Measurements from ENCODE around the gene USH2A. TPM values are rescaled to one million over a fixed set of nuclear protein-coding genes. Genes with fewer than 3 reads are reported as not detected.

The USH2A gene
- total RNA-seq, 3 donors from 2014 or later = not detected

DNA sequence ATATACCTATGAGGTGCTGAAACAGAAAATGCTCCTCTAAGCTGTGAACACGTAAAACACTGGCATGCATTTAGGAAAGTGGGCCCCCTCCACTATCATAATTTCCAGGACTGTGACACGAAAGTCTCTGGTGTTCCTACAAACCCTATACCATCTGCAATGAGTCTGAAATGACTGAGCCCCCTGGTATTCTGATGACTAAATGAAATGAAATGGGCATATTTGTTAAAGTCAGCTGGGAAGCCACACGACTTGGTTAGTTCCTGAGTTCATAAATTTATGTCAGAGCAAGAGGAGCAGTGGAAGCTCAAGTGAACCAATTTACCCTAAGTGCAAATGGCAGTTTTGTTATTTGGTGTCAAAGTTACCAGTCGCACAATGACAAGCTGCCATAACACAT, 673.8 kb downstream of the USH2A start:
- Histone ChIP-seq H3K27me3 (no peaks in the 10 kb centered on the region), H3K4me3 (no peak overlapping the region), H3K4me1 (no peaks in the 10 kb centered on the region), H3K9me3 (no peaks in the 10 kb centered on the region), H3K27ac (no peak overlapping the region), H3K36me3 (no peaks in the 10 kb centered on the region)
- intact Hi-C loops (cut with DNase I; ENCODE audit: low total_unique reads) = no loop called here
- DNase-seq (ENCODE audit: low spot score in 2 of 2) = no peak
- no peak for TF ChIP-seq POLR2AphosphoS5 (IDR thresholded peaks at IDR 0.05)
- TF ChIP-seq POLR2A (IDR thresholded peaks at IDR 0.05) = no peak
- TF ChIP-seq, protein P1, sequence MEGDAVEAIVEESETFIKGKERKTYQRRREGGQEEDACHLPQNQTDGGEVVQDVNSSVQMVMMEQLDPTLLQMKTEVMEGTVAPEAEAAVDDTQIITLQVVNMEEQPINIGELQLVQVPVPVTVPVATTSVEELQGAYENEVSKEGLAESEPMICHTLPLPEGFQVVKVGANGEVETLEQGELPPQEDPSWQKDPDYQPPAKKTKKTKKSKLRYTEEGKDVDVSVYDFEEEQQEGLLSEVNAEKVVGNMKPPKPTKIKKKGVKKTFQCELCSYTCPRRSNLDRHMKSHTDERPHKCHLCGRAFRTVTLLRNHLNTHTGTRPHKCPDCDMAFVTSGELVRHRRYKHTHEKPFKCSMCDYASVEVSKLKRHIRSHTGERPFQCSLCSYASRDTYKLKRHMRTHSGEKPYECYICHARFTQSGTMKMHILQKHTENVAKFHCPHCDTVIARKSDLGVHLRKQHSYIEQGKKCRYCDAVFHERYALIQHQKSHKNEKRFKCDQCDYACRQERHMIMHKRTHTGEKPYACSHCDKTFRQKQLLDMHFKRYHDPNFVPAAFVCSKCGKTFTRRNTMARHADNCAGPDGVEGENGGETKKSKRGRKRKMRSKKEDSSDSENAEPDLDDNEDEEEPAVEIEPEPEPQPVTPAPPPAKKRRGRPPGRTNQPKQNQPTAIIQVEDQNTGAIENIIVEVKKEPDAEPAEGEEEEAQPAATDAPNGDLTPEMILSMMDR (IDR thresholded peaks at IDR 0.05) = no peak

DNA sequence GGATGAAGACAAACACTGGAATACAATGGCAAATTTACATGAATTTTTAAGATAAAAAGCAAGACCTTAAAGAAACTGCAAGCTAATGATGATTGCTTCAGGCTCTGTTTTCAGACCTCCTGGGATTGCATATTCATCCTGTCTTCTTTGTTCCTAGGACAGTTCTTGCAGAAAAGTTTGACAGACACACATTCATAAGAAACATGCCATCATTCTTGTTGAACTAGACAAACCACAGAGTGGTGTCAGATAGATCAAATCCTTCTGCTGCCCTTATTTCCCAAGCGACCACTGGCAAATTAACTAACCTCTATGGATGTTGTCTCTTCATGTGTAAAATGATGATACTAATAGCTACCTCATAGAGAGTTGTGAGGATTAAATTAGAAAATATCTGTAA, 674.8 kb downstream of the USH2A start:
- Histone ChIP-seq H3K27ac (no peak overlapping the region), H3K27me3 (no peaks in the 10 kb centered on the region), H3K4me3 (no peak overlapping the region), H3K36me3 (no peaks in the 10 kb centered on the region), H3K4me1 (no peaks in the 10 kb centered on the region), H3K9me3 (no peaks in the 10 kb centered on the region)
- TF ChIP-seq POLR2A (IDR thresholded peaks at IDR 0.05) (no peak), POLR2AphosphoS5 (IDR thresholded peaks at IDR 0.05) (no peak)
- TF ChIP-seq, protein P1 (IDR thresholded peaks at IDR 0.05) = no peak
- DNase-seq (ENCODE audit: low spot score in 2 of 2) = no peak
- intact Hi-C loops (cut with DNase I; ENCODE audit: low total_unique reads) = no loop called here

DNA sequence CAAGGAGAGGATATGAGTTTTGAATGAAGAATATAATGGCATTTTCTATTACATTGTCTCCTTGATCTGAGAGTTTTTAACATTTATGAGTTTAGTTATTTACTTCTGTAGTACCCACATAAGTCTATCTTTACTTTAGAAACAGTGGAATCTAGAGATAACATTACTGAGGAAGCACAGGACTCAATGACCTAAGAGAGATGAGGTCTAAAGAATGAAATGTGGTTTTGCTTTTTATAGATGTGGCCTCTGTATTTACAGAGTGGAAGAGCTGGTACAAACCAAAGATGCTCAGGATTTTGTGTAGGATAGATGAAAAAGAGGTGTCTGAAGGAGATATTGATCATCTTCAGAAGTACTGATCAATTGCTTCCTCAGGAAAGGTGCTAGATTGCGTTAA, 678.8 kb downstream of the USH2A start:
- Histone ChIP-seq H3K9me3 (no peaks in the 10 kb centered on the region), H3K27me3 (no peaks in the 10 kb centered on the region), H3K27ac (no peak overlapping the region), H3K4me3 (no peak overlapping the region), H3K36me3 (no peaks in the 10 kb centered on the region), H3K4me1 (no peaks in the 10 kb centered on the region)
- no peak for TF ChIP-seq POLR2A (IDR thresholded peaks at IDR 0.05)
- TF ChIP-seq POLR2AphosphoS5 (IDR thresholded peaks at IDR 0.05) = no peak
- TF ChIP-seq, protein P1 (IDR thresholded peaks at IDR 0.05) = no peak
- intact Hi-C loops (cut with DNase I; ENCODE audit: low total_unique reads) = no loop called here
- DNase-seq (ENCODE audit: low spot score in 2 of 2) = no peak

DNA sequence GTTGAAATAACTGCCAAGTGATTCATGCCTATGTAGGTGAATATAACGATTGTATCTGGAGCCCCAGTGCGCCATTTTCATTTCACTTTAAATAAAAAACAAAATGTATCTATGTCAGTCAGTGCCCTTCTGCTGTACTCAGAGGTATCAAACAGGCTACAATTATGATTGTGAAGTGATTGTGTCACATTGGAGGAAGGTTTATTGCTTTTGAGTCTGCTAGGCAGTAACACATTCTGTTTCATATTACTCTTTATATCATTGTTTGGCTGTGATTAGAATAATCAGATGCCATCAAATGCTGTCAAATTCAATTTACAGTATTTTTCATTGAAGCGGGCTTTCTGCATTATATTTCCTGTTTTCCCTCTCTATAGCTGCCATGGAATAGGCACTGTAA, 684.2 kb downstream of the USH2A start:
- intact Hi-C loops (cut with DNase I; ENCODE audit: low total_unique reads) = no loop called here
- Histone ChIP-seq H3K36me3 (no peaks in the 10 kb centered on the region), H3K27ac (no peak overlapping the region), H3K9me3 (peaks cover 4 to 5% of the 10 kb centered on the region in 2 donors), H3K27me3 (no peaks in the 10 kb centered on the region), H3K4me3 (no peak overlapping the region), H3K4me1 (no peaks in the 10 kb centered on the region)
- DNase-seq (ENCODE audit: low spot score in 2 of 2) = no peak
- TF ChIP-seq POLR2A (IDR thresholded peaks at IDR 0.05) = no peak
- TF ChIP-seq, protein P1 (IDR thresholded peaks at IDR 0.05) = no peak
- TF ChIP-seq POLR2AphosphoS5 (IDR thresholded peaks at IDR 0.05) = no peak

DNA sequence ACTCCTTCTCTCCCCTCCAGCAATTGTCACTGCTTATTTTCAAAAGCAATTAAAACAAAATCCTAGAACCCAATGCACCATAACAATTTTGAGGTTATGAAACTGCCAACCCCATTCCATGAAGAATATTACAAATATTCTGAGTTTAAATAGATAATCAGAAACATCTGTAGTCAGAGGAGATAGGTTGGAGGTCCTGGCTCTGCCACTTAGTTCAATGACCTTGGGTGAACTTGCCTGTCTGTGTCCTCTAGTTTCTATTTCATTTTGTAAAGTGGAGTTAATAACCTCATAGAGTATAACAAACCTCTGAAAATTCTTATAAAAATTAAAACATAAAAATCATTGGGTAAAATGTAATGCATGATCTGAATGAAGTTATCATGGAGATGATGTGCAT, 691.5 kb downstream of the USH2A start:
- H3K36me3 ChIP-seq = no peaks in the 10 kb centered on the region
- TF ChIP-seq, protein P1 (IDR thresholded peaks at IDR 0.05) = no peak
- no peak overlapping the region for H3K4me3 ChIP-seq
- H3K9me3 ChIP-seq = peaks cover 7 to 10% of the 10 kb centered on the region in 2 donors
- H3K4me1 ChIP-seq = no peaks in the 10 kb centered on the region
- H3K27ac ChIP-seq = no peak overlapping the region
- DNase-seq (ENCODE audit: low spot score in 2 of 2) = no peak
- H3K27me3 ChIP-seq = no peaks in the 10 kb centered on the region
- intact Hi-C loops (cut with DNase I; ENCODE audit: low total_unique reads) = no loop called here

Measured in breast epithelium (tissue), 4 donors.